Tibial artery (tissue), 4 donors: ENCODE measurements around the gene HDAC7.
"Not testable (repeated sequence)": the region's sequence is repeated elsewhere in the genome, so short reads cannot be mapped to it uniquely, and the experiment has no call there.

Experiments
- DNase-seq, 2 donors: peaks; one replicate each; pipeline ENCODE4 v3.0.0-alpha.2; 2019
- H3K27ac ChIP-seq, 2 donors: fragments of 200-600 bp; sonication (generic) in 1 of 2; 1 replicate in 1 of 2; 2 replicates in 1 of 2; pipeline ENCODE4 v1.5.1; 2018 to 2019; ENCODE audit warnings: mild to moderate bottlenecking in 1 of 2
- H3K27me3 ChIP-seq, 2 donors: fragments of 200-600 bp; sonication (generic) in 1 of 2; one replicate each; pipeline versions ENCODE4 v1.5.1 to v1.6.0; 2016 to 2019
- H3K36me3 ChIP-seq, 3 donors: fragments of 200-600 bp; sonication (generic) in 2 of 3; one replicate each; pipeline ENCODE4 v1.5.1; 2016 to 2019; ENCODE audit warnings: mild to moderate bottlenecking in 2 of 3
- H3K4me1 ChIP-seq, 4 donors: fragments of 200-600 bp; sonication (generic) in 2 of 4; 1 replicate in 3 of 4; 2 replicates in 1 of 4; pipeline ENCODE4 v1.5.1; 2016 to 2019
- H3K4me3 ChIP-seq, 2 donors: fragments of 200-600 bp; sonication (generic) in 1 of 2; 1 replicate in 1 of 2; 2 replicates in 1 of 2; pipeline ENCODE4 v1.5.1; 2018 to 2019; ENCODE audit warnings: mild to moderate bottlenecking in 2 of 2
- H3K9me3 ChIP-seq, 3 donors: fragments of 200-600 bp; sonication (generic) in 1 of 3; one replicate each; pipeline ENCODE4 v1.5.1; 2016 to 2019
- intact Hi-C: fragments of 100-400 bp; cut with DNase I; formaldehyde crosslinking; loops from one replicate; pipeline ENCODE4 v1.15.0; 2023; ENCODE audit warnings: low total_unique reads
- TF ChIP-seq, protein P1 (sequence below), 2 experiments: fragments of 200-600 bp in 1 of 2; fragments of 450-650 bp in 1 of 2; IDR thresholded peaks; one replicate each; pipeline ENCODE4 v1.5.1; 2017 to 2019; ENCODE audit warnings: antibody characterized with exemption in 2 of 2, mild to moderate bottlenecking in 1 of 2, moderate library complexity in 1 of 2

Gene HDAC7

GRCh38 chr12:47817272-47818006, 2.3 kb downstream of the HDAC7 start:
- intact Hi-C loops, result no loop called here
- Histone ChIP-seq H3K4me1 (peaks cover 9 to 83% (median 78%) of the 10 kb centered on the region in 4 donors), H3K9me3 (no peaks in the 10 kb centered on the region), H3K27me3 (no peaks in the 10 kb centered on the region), H3K27ac (peak overlapping the region; percentile 91 to 99), H3K36me3 (no peaks in the 10 kb centered on the region), H3K4me3 (peak overlapping the region; percentile 62 to 81)
- TF ChIP-seq, protein P1, sequence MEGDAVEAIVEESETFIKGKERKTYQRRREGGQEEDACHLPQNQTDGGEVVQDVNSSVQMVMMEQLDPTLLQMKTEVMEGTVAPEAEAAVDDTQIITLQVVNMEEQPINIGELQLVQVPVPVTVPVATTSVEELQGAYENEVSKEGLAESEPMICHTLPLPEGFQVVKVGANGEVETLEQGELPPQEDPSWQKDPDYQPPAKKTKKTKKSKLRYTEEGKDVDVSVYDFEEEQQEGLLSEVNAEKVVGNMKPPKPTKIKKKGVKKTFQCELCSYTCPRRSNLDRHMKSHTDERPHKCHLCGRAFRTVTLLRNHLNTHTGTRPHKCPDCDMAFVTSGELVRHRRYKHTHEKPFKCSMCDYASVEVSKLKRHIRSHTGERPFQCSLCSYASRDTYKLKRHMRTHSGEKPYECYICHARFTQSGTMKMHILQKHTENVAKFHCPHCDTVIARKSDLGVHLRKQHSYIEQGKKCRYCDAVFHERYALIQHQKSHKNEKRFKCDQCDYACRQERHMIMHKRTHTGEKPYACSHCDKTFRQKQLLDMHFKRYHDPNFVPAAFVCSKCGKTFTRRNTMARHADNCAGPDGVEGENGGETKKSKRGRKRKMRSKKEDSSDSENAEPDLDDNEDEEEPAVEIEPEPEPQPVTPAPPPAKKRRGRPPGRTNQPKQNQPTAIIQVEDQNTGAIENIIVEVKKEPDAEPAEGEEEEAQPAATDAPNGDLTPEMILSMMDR (IDR thresholded peaks at IDR 0.05), result peak in 1 of 2 experiments; percentile 32
- no peak for DNase-seq

DNA sequence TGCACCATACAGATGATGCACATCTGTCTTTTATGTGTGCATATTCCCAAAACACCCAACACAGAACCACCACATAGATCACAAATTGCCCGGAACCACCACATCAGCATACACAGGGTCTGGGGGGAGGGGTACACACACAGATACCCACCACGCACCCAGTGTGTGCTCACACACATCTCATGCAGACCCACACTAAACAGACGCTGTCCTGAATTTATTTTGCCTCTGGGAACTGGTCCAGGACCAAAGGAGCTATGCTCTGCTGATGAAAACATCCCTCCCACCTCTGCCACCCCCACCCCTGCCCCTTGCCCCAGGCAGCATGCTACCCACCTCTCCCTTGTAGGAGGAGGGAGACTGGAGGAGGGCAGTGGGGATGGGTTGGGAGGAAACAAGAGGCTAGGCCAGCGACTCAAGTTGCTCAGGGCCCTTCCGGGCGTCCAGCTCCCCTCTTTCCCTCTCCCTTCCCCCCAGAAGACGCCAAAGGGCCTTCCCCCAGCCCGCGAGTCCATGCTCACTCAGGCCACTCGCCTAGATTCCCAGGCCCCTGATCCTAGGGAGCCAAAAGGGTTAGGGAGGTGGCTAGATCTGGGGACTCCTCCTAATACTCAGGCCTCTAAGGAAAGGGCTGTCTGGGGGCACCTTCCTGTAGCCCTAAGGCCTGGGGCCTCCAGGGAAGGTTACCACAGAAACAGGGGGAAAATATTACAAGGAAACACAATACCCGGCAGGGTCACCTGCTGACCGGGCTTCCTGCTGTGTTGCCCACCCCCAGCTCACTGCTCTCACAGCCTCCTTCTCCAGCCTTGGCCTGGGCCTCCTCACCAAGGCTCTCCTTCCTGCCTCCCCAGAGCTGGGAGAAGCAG, 3.1 kb downstream of the HDAC7 start:
- Histone ChIP-seq H3K27me3 (no peaks in the 10 kb centered on the region), H3K36me3 (no peaks in the 10 kb centered on the region), H3K27ac (peak overlapping the region; percentile 91 to 99), H3K9me3 (no peaks in the 10 kb centered on the region), H3K4me1 (peaks cover 1 to 83% (median 76%) of the 10 kb centered on the region in 4 donors), H3K4me3 (peak overlapping the region; percentile 62 to 81)
- intact Hi-C loops, result no loop called here
- TF ChIP-seq, protein P1 (IDR thresholded peaks at IDR 0.05), result no peak
- no peak for DNase-seq

GRCh38 chr12:47815447-47815846, 4.3 kb downstream of the HDAC7 start:
- H3K27ac ChIP-seq, result peak overlapping the region; percentile 91 to 99
- H3K36me3 ChIP-seq, intact Hi-C loops: not testable (repeated sequence)

GRCh38 chr12:47814539-47815170, 5.0 kb downstream of the HDAC7 start:
- Histone ChIP-seq H3K9me3 (no peaks in the 10 kb centered on the region), H3K4me3 (no peak overlapping the region), H3K36me3 (no peaks in the 10 kb centered on the region), H3K4me1 (peaks cover 0 to 94% (median 86%) of the 10 kb centered on the region in 4 donors), H3K27me3 (no peaks in the 10 kb centered on the region), H3K27ac (peak overlapping the region; percentile 91 to 99)
- intact Hi-C loops, result no loop called here
- TF ChIP-seq, protein P1 (IDR thresholded peaks at IDR 0.05), result no peak
- no peak for DNase-seq

More at GRCh38 chr12:47815447-47815846, 4.3 kb downstream of the HDAC7 start:
- not testable (repeated sequence) for DNase-seq, H3K9me3 ChIP-seq, H3K4me3 ChIP-seq, H3K27me3 ChIP-seq
- H3K4me1 ChIP-seq, result peaks cover 0 to 86% (median 78%) of the 10 kb centered on the region in 4 donors

GRCh38 chr12:47813511-47814196, 6.0 kb downstream of the HDAC7 start:
- DNase-seq, result no peak
- Histone ChIP-seq H3K4me1 (peaks cover 0 to 100% (median 96%) of the 10 kb centered on the region in 4 donors), H3K4me3 (peak overlapping the region; percentile 42 to 56), H3K36me3 (no peaks in the 10 kb centered on the region), H3K9me3 (no peaks in the 10 kb centered on the region), H3K27ac (peak overlapping the region; percentile 91 to 99), H3K27me3 (no peaks in the 10 kb centered on the region)
- TF ChIP-seq, protein P1 (IDR thresholded peaks at IDR 0.05), result no peak
- intact Hi-C loops, result no loop called here
